ENCODE data around the gene NUDT14.

The NUDT14 gene

GRCh38 chr14:105209091-105209490 lies 28.0 kb upstream of the NUDT14 start:
- Histone ChIP-seq H4K20me1 (ENCODE audit: insufficient read depth, low read length) (no peaks in the 10 kb centered on the region), H3K27me3 (ENCODE audit: low read depth, low read length) (peaks cover 3% of the 10 kb centered on the region; the same call in 1 of the 2 replicates), H3K4me1 (ENCODE audit: low read length) (no peaks in the 10 kb centered on the region), H3K4me2 (ENCODE audit: low read length) (no peak overlapping the region), H3K79me2 (ENCODE audit: low read length) (no peaks in the 10 kb centered on the region), H3K4me3 (ENCODE audit: low read length) (no peak overlapping the region), H3K9me3 (ENCODE audit: insufficient read depth, low read length) (no peaks in the 10 kb centered on the region), H3K36me3 (replicated peaks; ENCODE audit: low read depth, low read length) (no peaks in the 10 kb centered on the region), H2AFZ (ENCODE audit: low read depth, low read length) (no peak overlapping the region), H3K27ac (ENCODE audit: low read length) (no peak overlapping the region), H3K9ac (ENCODE audit: low read length) (no peak overlapping the region)
- TF ChIP-seq CTCF (IDR thresholded peaks at IDR 0.05; ENCODE audit: low read depth, low read length) = no peak
- TF ChIP-seq EZH2phosphoT487 (IDR thresholded peaks at IDR 0.05; ENCODE audit: low read depth) = no peak

- H4K20me1 ChIP-seq (ENCODE audit: insufficient read depth, low read length) = no peaks in the 10 kb centered on the region
- no peaks in the 10 kb centered on the region for H3K4me1 ChIP-seq (ENCODE audit: low read length)
- no peaks in the 10 kb centered on the region for H3K79me2 ChIP-seq (ENCODE audit: low read length)
- H3K27ac ChIP-seq (ENCODE audit: low read length) = no peak overlapping the region
- no peaks in the 10 kb centered on the region for H3K9me3 ChIP-seq (ENCODE audit: insufficient read depth, low read length)
- no peak overlapping the region for H3K4me3 ChIP-seq (ENCODE audit: low read length)
- peaks cover 3% of the 10 kb centered on the region; the same call in 1 of the 2 replicates for H3K27me3 ChIP-seq (ENCODE audit: low read depth, low read length)
- TF ChIP-seq EZH2phosphoT487 (IDR thresholded peaks at IDR 0.05; ENCODE audit: low read depth) = no peak
- no peak for TF ChIP-seq CTCF (IDR thresholded peaks at IDR 0.05; ENCODE audit: low read depth, low read length)
- no peaks in the 10 kb centered on the region for H3K36me3 ChIP-seq (replicated peaks; ENCODE audit: low read depth, low read length)
- H3K4me2 ChIP-seq (ENCODE audit: low read length) = no peak overlapping the region
- no peak overlapping the region for H2AFZ ChIP-seq (ENCODE audit: low read depth, low read length)
- H3K9ac ChIP-seq (ENCODE audit: low read length) = no peak overlapping the region
Measured at GRCh38 chr14:105208738-105209075, 27.6 kb upstream of the NUDT14 start.

- Histone ChIP-seq H3K4me1 (ENCODE audit: low read length) (no peaks in the 10 kb centered on the region), H3K4me3 (ENCODE audit: low read length) (no peak overlapping the region), H4K20me1 (ENCODE audit: insufficient read depth, low read length) (no peaks in the 10 kb centered on the region), H3K27me3 (ENCODE audit: low read depth, low read length) (peaks cover 3% of the 10 kb centered on the region; the same call in 1 of the 2 replicates), H3K9ac (ENCODE audit: low read length) (no peak overlapping the region), H3K9me3 (ENCODE audit: insufficient read depth, low read length) (no peaks in the 10 kb centered on the region), H2AFZ (ENCODE audit: low read depth, low read length) (no peak overlapping the region), H3K36me3 (replicated peaks; ENCODE audit: low read depth, low read length) (no peaks in the 10 kb centered on the region), H3K79me2 (ENCODE audit: low read length) (no peaks in the 10 kb centered on the region), H3K27ac (ENCODE audit: low read length) (no peak overlapping the region), H3K4me2 (ENCODE audit: low read length) (no peak overlapping the region)
- TF ChIP-seq EZH2phosphoT487 (IDR thresholded peaks at IDR 0.05; ENCODE audit: low read depth) (no peak), CTCF (IDR thresholded peaks at IDR 0.05; ENCODE audit: low read depth, low read length) (no peak)
Measured at GRCh38 chr14:105207996-105208737, 27.1 kb upstream of the NUDT14 start.

- Histone ChIP-seq H3K4me3 (ENCODE audit: low read length) (no peak overlapping the region), H3K27me3 (ENCODE audit: low read depth, low read length) (peaks cover 3% of the 10 kb centered on the region; the same call in 1 of the 2 replicates), H3K79me2 (ENCODE audit: low read length) (no peaks in the 10 kb centered on the region), H2AFZ (ENCODE audit: low read depth, low read length) (no peak overlapping the region), H3K36me3 (replicated peaks; ENCODE audit: low read depth, low read length) (no peaks in the 10 kb centered on the region), H3K27ac (ENCODE audit: low read length) (no peak overlapping the region), H4K20me1 (ENCODE audit: insufficient read depth, low read length) (no peaks in the 10 kb centered on the region), H3K4me1 (ENCODE audit: low read length) (no peaks in the 10 kb centered on the region), H3K9me3 (ENCODE audit: insufficient read depth, low read length) (no peaks in the 10 kb centered on the region), H3K4me2 (ENCODE audit: low read length) (no peak overlapping the region), H3K9ac (ENCODE audit: low read length) (no peak overlapping the region)
- TF ChIP-seq EZH2phosphoT487 (IDR thresholded peaks at IDR 0.05; ENCODE audit: low read depth) (no peak), CTCF (IDR thresholded peaks at IDR 0.05; ENCODE audit: low read depth, low read length) (no peak)
Measured at GRCh38 chr14:105207460-105207901, 26.4 kb upstream of the NUDT14 start.

Data from OCI-LY3 (cell line).